Esophagus mucosa (tissue), 1 donor: ENCODE data around the gene PFKFB2. TPM values are rescaled to one million over a fixed set of nuclear protein-coding genes. Genes with fewer than 3 reads are reported as not detected.

Experiments
- ATAC-seq: fragments of 200-7000 bp; cut with Tn5 transposase; one replicate; pipeline ENCODE4 v1.9.1; 2020
- total RNA-seq: library from RNA; stranded (reverse); gene quantifications from one replicate; pipeline ENCODE4 v1.2.4, GENCODE V29; 2023
- donor health status: DM: yes; HTN: yes; CAD: no.

The PFKFB2 gene
- total RNA-seq, result 20.3 TPM

DNA sequence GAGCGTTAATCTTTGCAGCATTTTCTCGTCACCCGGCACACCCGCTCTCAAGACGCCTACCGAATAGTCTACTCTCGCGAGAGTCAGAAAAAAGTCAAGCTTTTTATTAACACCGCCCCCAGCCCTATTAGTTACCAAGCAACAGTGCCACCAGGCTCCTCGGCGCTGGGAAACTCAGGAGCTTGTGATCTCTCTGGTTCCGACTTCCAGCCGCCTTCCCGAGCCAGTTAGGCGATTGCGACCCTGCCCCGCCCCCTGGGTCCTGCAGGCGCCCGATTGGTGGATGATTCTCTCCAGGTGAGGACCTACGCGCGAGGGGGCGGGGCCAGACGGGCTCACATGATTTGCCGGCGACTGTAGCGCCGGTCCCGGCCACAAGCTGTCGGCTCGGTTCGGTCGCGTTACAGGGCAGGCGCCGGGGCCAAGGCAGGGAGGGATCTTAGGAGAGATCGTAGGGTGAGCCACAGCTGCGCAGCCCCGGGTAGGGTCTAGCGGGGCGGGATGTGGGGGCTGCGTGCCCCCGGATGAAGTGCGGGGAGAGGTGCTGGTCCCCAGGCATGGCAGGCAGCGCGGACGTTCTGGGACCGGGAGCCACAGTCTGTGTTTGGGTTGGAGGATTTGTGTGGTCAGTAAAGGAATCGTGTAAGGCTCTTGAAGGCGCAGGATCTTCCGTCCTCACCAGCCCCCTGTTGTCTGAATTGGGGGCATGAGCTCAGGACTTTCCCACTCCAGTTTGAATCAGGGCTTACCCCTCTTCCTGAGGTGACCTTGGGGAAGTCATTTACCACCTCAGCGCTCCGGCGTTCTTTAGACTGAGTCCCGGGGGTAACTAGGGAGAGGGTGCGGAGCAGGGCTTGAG lies at the start of gene PFKFB2:
Gene PFKFB2, plus strand, starts transcription at position 365 of the 859 bp plus-strand sequence. CDS start 1,443 bp downstream, outside the sequence.
- ATAC-seq, result peak; percentile 92

DNA sequence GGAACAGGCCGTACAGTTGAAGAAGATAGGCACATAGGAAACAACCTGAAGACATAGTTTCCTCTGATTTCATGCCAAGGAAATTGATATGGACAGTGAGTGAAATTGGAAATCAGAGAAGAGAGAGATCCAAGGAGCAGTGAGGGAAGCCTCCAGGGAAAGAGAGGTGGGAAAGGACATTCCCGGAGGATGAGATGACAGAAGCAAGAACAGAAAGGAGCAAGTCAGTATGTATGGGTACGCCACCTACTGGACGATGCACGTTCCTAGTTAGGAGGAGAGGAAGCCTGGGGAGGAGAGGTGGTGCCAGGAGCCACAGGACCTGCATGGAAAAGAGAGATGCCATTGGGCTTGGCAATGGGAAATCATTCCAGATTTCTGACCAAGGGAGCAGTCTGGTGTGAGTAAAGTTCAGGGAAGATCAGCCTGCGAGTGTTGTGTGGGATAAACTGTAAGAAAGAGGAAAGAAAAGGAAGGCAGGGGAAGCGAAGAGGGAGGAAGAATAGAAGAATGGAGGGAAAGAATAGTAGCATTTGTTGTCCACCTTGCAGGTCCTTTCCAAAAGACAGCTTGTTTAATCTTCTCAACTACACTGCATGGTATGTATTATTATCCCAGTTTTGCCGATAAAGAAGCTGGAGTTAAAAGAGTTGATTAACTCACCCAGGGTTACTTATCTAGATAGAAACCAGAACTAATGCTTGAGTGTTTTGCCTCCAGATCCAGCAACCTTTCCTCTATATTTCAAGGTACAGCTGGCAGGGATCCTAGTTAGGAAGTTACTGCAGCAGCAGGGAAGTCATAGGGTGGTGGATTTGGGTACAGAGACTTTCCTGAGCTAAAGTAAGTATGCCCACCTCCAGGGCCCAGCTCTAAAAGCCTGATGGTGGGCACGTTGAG lies 47.9 kb upstream of the PFKFB2 start:
- ATAC-seq, result peak; percentile 25

GRCh38 chr1:207006083-207006482 lies 47.0 kb upstream of the PFKFB2 start:
- no peak for ATAC-seq

GRCh38 chr1:207006914-207007313 lies 46.2 kb upstream of the PFKFB2 start:
- no peak for ATAC-seq

DNA sequence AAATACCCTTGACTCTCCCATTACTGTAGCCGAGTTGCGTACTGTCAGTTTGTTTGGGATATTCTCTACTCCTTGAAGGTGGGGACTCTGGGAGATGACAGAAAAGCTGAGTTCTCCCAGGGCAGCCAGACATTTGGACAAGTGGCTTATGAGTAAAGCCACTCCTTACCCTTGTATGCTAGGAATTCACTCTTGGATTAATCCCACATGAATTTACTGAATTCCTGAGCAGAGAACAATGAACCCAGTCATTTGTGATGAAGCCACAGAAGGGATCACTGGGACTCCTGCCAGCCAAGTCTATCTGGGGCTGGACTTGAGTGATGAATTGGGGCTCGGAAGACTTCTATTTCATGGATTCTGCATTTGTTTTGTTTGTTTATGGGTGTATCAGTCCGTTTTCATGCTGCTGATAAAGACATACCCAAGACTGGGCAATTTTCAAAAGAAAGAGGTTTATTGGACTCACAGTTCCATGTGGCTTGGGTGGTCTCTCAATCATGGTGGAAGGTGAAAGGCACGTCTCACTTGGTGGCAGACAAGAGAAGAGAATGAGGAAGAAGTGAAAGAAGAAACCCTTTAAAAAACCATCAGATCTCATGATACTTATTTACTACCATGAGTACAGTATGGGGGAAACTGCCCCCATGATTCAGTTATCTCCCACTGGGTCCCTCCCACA lies 45.6 kb upstream of the PFKFB2 start:
- peak; percentile 58 for ATAC-seq

DNA sequence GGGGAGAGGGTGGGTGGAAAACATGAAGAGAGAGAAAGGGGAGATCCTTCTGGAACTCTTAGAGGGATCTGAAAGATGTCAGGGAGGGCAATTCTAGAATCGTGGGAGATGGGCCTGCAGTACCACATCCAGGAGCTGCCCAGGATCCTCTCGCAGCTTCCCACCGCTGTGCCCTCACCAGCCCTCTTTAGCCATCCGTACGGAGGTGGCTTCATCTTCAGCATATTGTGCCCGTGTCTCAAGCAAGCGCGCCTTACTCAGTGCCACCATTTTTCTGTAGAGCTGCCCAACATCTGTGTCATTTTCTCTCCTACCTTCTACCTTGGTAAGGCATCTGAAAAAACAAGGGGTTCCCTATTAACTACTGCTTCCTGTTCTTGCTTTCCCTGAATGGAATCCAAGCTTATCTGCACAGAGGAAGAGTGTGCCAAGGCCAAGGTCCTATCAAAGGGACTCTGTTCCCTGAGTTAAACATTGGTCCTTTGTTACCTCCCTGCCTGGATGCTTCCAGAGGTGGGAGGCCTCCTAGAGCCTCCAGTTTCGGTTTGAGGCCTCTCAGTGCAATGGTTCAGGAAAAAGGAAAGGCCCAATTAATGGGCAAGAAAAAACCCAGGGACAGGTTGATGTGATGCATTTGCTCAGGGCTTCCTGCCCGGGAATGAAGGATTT lies 43.8 kb upstream of the PFKFB2 start:
- ATAC-seq, result no peak

DNA sequence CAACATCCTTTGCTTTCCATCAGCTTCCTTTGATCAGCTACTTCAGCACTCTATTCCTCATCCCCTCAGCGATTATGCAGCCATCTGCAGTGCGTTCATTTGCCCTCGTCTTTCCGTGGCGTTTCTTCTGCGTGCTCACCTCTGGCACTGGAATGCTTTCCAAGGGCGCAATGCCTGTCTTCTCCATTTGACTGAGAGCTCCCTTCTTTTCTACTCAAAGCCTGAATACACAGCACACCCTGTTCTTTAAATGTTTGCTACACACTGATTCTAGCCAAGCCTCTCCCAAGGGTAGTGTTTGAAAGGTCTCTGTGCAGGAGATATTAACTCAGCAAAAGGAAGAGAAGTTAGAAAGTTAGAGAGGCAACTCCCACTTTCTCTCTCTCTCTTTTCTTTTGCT lies 43.1 kb upstream of the PFKFB2 start:
- ATAC-seq, result no peak

DNA sequence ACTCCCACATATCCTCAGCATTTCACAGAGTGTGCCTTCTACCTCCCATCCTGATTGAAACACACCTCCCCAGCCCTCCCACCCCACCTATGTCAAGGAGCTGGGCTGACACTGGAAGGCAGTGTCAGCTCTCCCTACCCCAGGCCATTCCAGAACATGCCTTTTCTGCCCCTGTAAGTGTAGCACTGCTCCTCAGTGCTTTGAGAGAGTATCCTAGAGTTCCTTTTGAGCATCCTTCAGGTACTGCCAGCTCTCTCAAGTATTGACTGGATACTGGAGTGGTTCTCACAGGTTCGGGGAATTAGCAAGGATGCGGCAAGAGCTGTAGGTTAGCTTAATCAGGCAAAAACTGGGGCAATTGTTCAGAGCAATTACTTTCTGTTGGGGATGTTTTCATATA lies 42.3 kb upstream of the PFKFB2 start:
- no peak for ATAC-seq

- no peak for ATAC-seq
Measured at GRCh38 chr1:207013321-207014085, 39.6 kb upstream of the PFKFB2 start.

DNA sequence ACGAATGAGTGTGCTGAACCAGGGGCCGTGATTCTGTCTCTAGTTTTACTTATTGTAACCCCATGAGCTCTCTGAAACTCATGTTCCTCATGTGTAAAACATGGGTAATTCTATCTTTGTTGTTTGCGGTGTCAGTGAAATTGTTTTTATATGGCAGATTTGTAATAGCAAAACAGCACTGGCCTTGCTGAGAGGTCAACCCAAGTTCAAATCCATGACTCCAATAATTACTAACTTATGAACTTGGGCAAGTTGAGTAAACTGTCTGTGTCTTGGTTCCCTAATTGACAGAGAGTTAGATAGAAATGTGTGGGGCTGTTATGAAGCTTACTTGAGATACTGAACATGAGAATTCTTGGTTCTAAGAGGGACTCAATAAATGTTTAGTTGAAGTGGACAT lies 38.3 kb upstream of the PFKFB2 start:
- ATAC-seq, result no peak

DNA sequence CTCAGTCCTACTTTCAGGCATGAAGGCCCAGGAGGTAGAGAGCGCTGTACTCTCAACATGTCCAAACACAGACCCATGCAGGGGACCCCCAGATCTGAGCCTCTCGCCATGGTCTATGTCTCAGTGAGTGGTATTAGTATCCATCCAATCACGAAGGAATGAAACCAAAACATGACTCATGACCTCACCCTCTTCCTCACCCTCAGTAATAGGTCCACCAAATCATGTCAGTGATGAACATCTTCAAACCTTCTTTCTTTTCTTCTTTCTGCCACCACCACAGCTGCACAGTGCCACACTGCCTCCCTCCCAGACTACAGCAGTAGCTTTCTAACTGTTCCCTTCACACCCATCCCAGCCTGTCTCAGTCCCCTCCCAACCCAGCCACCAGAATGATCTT lies 37.3 kb upstream of the PFKFB2 start:
- ATAC-seq, result peak; percentile 2

GRCh38 chr1:207017615-207018559 lies 35.2 kb upstream of the PFKFB2 start:
- ATAC-seq, result peak; percentile 55

- ATAC-seq, result no peak
Measured at GRCh38 chr1:207018707-207019106, 34.4 kb upstream of the PFKFB2 start.

DNA sequence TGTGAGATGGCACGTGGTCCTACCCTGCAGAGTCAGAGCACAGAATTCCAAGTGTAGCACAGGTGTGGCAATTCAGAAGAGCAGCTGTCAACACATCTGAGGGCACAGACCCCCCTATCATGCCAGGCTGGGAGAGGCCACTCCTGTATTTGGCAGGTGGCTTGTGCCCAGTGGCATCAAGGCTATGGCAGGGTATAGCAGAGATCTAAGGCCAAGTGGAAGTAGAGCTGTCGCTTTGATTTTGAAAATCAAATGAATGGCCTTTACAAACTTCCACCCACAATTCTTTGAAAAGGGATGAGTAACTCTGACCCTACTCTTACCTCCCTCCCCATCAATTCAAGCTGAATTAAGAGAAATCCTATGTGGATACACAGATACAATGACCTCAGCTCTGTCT lies 33.9 kb upstream of the PFKFB2 start:
- ATAC-seq, result no peak

DNA sequence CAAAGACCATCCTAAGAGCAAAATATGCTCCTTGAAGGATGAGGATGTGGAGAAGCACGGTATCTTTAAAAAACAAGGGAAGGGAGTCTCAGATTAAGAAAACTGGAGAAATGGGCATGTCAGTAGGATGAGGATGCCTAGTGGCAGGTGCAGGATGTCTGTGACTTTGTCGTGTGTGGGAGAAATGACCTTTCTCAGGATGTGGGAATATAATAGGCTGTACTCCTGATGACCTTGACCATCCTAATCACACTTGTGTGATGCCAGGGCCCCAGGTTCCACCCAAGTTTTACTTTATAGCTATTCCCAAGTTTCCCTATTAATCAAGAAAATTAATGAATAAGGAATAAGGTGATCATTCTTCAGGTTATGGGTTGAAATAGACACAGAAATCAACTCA lies 33.4 kb upstream of the PFKFB2 start:
- ATAC-seq, result no peak

GRCh38 chr1:207020065-207020708 lies 32.9 kb upstream of the PFKFB2 start:
- peak; percentile 89 for ATAC-seq

DNA sequence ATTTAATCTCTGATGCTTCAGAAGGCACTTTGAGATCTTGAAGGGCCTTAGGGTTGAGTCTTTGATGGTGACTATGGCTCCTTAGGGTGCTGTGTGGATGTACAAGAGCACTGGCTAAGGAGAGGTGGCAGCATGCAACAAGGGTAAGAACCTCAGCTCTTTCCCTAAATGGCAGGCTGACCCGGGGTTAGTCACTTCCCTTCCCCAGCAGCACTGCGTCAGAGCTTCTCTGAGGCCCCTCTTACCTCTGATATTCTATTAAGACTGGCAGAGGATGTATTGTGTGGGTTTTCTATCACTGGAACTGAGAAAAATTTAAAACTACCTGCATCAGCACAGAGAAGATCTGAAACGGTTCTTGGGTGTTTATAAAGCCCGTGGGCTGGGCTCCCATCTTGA lies 32.4 kb upstream of the PFKFB2 start:
- peak; percentile 1 for ATAC-seq

DNA sequence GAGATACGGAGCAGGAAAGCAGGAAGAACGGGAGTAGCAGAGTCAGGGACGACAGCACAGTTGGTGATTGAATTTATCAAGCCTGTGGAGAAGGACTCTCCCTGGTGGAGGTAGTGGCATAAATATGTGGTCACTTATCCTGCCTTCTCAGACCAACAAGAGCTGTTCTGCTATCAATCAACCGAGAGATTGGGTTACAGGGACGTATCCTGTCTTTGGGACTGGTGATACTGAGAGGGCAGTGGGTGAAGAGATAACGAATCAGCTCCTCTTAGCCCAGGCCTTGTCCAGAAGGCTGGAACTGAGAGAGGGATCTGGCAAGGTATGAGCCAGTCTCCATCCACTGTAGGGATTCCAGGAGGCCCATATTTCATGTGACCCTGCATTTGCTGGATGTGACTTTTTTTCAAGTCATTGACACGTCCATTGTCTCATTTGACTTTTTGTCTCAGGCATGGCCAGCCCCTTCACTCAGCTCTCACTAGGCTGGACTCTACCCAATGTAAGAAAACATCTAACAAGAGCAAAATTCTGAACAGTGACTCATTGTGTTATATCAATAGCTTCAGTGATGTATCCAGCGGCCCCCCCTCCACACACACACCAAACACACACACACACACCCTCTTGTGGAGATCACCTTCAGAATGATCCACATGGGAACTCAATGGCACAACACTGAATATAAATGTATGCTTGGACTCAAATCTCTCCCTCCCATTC lies 31.8 kb upstream of the PFKFB2 start:
- ATAC-seq, result no peak
